ENCODE data around the gene B3GAT2. TPM values are rescaled to one million over a fixed set of nuclear protein-coding genes. Genes with fewer than 3 reads are reported as not detected.

The B3GAT2 gene
- total RNA-seq, 4 donors from 2014 or later, result 0.18 to 0.76 TPM; not detected in 2

DNA sequence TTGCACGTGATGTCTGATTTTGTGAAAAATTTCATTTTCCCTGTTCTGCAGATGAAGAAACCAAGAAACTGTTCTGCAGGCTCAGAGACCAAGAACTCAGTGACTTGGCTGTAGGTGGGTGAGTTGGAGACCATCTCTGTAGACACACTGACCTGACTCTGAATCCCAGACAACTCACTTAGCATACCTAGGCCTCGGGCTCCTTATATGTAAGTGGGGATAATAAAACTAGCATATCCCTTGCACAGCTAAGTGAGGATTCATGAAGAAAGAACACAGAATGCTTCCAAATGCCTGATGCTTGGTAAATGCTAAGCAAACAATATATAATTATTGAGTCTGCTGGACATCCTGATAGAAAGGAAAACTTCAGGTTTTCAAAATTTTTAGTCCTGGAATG is 70.8 kb downstream of the B3GAT2 start:
- intact Hi-C loops (cut with DNase I; ENCODE audit: low total_unique reads), result no loop called here
- Histone ChIP-seq H3K36me3 (no peaks in the 10 kb centered on the region), H3K4me1 (no peaks in the 10 kb centered on the region), H3K27me3 (no peaks in the 10 kb centered on the region), H3K4me3 (no peak overlapping the region), H3K9me3 (no peaks in the 10 kb centered on the region), H3K27ac (no peak overlapping the region)
- TF ChIP-seq POLR2A (IDR thresholded peaks at IDR 0.05), result no peak
- TF ChIP-seq, protein P1, sequence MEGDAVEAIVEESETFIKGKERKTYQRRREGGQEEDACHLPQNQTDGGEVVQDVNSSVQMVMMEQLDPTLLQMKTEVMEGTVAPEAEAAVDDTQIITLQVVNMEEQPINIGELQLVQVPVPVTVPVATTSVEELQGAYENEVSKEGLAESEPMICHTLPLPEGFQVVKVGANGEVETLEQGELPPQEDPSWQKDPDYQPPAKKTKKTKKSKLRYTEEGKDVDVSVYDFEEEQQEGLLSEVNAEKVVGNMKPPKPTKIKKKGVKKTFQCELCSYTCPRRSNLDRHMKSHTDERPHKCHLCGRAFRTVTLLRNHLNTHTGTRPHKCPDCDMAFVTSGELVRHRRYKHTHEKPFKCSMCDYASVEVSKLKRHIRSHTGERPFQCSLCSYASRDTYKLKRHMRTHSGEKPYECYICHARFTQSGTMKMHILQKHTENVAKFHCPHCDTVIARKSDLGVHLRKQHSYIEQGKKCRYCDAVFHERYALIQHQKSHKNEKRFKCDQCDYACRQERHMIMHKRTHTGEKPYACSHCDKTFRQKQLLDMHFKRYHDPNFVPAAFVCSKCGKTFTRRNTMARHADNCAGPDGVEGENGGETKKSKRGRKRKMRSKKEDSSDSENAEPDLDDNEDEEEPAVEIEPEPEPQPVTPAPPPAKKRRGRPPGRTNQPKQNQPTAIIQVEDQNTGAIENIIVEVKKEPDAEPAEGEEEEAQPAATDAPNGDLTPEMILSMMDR (IDR thresholded peaks at IDR 0.05), result no peak
- DNase-seq, result no peak

DNA sequence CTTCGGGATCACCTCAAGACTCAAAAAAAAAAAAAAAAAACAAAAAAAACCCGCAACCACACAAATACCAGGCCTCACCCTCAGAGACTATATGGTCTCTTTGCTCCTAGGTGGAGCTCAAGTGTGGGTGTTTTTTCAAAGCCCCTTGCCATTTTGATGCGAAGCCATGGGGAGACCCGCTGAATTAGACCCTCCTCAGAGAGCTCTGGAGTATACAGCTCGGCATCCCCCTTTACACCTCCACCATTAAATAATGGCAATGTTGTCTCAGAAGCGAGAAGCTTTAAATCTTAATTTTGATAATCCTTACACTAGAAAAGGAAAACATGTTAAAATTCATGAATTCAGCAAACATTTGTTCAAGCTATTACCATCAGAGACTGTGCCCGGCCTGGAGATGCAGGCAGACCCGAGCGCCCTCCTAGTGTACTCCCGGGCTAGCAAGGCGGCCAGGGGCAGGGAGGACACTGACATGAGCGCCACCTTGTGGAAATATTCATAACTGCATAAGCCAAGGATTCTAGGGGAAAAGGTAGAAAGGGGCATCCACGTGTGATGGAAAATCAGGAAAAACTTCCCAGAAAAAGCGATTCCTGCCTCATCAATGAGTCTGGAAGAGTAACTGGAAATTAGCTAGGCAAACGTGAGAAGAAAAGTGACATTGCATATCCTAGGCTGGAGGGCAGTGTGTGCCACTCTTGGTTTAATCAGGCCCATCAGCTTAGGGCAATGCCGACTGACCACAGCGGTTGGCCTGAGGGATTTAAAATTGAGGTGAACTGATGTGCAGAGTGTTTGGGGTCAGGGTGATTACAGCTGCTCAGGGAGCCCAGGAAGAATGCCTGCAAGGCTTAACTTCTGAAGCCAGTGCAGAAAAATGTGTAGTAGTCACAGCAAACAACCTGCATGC is 72.5 kb downstream of the B3GAT2 start:
- Histone ChIP-seq H3K4me3 (no peak overlapping the region), H3K9me3 (no peaks in the 10 kb centered on the region), H3K4me1 (no peaks in the 10 kb centered on the region), H3K36me3 (no peaks in the 10 kb centered on the region), H3K27ac (no peak overlapping the region), H3K27me3 (no peaks in the 10 kb centered on the region)
- DNase-seq, result peak; percentile 24 to 26
- intact Hi-C loops (cut with DNase I; ENCODE audit: low total_unique reads), result no loop called here
- TF ChIP-seq, protein P1 (IDR thresholded peaks at IDR 0.05), result peak; percentile 68 to 84 (median 75)
- no peak for TF ChIP-seq POLR2A (IDR thresholded peaks at IDR 0.05)

DNA sequence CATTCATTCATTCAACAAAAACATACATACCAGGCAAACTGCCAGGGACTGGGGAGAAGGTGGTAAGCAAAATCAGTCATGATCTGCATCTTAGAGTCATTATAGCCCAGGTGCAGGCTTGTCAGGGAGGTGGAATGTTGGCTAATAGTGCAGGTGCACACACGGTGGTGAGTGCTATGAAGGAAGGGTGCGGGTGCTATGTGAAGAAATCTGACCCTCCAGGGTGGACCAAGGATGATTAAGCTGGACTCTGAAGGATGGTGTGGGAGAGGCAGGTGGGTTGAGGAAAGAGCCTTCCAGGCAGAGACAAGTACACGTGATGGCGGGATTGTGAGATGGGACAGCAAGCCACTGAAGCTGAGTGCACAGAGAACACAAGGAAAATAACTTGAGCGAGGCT is 77.4 kb downstream of the B3GAT2 start:
- Histone ChIP-seq H3K9me3 (no peaks in the 10 kb centered on the region), H3K4me1 (no peaks in the 10 kb centered on the region), H3K27ac (no peak overlapping the region), H3K4me3 (no peak overlapping the region), H3K36me3 (no peaks in the 10 kb centered on the region), H3K27me3 (no peaks in the 10 kb centered on the region)
- TF ChIP-seq, protein P1 (IDR thresholded peaks at IDR 0.05), result no peak
- no peak for TF ChIP-seq POLR2A (IDR thresholded peaks at IDR 0.05)
- intact Hi-C loops (cut with DNase I; ENCODE audit: low total_unique reads), result no loop called here
- DNase-seq, result no peak

DNA sequence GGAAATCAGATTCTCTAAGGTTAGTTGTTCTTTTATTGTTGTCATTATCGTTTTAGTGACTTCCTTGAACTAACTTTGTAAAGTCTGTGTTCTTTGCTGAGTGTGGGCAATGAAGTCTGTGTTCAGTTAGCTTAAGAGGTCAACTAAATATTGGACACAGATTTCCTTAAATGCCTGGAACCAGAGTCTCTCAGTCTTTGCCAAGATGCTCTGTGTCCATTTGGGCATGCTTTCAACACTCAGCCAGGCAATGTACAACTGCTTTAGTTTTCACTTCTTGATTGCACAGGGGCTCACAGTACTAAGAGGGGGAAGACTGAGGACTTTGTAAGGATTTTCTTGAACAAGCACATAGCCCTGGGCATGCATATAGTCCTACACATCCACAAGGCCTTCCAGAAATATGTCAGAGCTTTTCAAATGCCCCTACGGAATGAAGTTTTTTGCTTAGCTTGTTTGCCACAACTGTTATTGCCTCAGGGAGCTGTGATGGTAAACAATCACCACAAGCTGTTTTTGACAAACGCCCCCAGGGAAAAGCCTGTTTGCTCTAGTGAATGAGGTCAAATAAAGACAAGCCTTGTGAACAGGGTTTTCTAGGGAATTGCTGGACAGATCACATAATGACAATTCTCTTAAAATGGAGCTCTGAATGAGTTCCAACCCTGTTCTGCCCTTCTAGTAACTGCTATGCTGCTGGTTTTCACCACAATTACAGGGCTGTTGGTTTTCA is 82.5 kb downstream of the B3GAT2 start:
- intact Hi-C loops (cut with DNase I; ENCODE audit: low total_unique reads), result no loop called here
- TF ChIP-seq POLR2A (IDR thresholded peaks at IDR 0.05), result no peak
- TF ChIP-seq, protein P1 (IDR thresholded peaks at IDR 0.05), result no peak
- no peak for DNase-seq
- peaks cover 0 to 8% of the 10 kb centered on the region in 2 donors for H3K9me3 ChIP-seq
- no peak overlapping the region for H3K4me3 ChIP-seq
- no peak overlapping the region for H3K27ac ChIP-seq
- no peaks in the 10 kb centered on the region for H3K36me3 ChIP-seq
- H3K27me3 ChIP-seq, result no peaks in the 10 kb centered on the region
- H3K4me1 ChIP-seq, result no peaks in the 10 kb centered on the region

DNA sequence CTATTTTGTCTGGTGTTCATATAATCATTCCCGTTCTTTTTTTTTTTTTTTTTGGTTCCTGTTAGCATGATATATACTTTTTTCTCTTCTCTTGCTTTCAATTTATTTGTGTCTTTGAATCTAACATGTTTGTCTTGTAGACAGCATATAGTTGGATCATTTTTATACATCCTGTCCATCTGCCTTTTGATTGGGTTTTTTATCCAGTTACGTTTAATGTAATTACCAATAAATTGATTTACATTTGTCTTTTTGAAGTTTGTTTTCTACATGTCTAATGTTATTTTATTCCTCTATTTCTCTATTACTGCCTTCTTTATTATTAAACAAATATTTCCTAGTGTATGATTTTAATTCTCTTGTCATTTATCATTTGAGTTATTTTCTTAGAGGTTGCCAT is 84.4 kb downstream of the B3GAT2 start:
- intact Hi-C loops (cut with DNase I; ENCODE audit: low total_unique reads), result no loop called here

More for the DNA sequence above, 84.4 kb downstream of the B3GAT2 start:
- Histone ChIP-seq H3K36me3 (no peaks in the 10 kb centered on the region), H3K27ac (no peak overlapping the region), H3K9me3 (peaks cover 0 to 8% of the 10 kb centered on the region in 2 donors), H3K4me1 (no peaks in the 10 kb centered on the region), H3K27me3 (no peaks in the 10 kb centered on the region), H3K4me3 (no peak overlapping the region)
- no peak for DNase-seq
- TF ChIP-seq, protein P1 (IDR thresholded peaks at IDR 0.05), result no peak
- no peak for TF ChIP-seq POLR2A (IDR thresholded peaks at IDR 0.05)

Data from uterus (tissue), 4 donors.